ENCODE results near the gene MAPKAP1.

MAPKAP1 gene

DNA sequence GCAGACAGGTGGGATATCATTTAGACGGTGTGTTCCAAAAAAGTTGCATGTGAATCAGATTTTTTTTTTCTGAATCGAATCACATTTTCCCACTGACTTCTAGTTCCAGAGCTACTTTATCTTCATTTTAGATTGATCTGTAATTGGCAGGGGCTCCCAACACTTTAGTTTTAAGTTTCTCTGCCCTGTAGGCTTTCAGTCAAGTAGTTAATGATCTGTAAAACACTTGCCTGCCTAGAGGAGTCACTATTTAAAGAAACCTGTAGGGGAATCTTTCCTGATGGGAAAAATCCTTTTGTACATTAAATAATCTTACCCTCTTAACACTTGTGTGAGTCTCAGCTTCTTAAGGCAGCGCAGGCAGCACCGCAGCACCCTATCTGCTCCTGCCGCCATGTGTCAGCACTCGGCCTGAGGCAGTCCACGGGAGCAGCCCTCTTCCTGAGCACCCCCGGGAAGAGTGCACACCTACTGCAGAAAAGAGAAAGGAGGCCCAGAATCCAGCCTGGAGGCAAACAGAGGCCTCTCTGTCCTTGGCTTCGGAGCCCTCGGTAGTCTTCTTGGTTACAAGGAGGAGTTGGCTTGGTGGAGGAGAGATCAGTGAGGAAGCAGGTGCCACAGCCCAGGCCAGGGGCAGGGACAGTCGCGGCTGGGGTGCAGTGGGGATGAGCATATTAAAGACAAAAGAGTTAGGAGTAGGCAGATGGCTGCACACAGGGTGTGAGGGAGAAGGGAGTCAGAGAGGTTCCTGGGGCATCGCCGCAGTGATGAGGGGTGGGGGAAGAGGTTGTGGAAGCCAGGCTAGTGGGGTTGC, 236.0 kb downstream of the MAPKAP1 start:
- ATAC-seq (ENCODE audit: low read depth) (no peak), DNase-seq (ENCODE audit: low spot score) (no peak)
- H3K27me3 ChIP-seq (ENCODE audit: insufficient read depth, poor library complexity, severe bottlenecking): no peaks in the 10 kb centered on the region
- no peak overlapping the region for H3K4me3 ChIP-seq (ENCODE audit: severe bottlenecking)
- H3K36me3 ChIP-seq (ENCODE audit: low read depth): no peaks in the 10 kb centered on the region; the same call in 1 of the 2 replicates
- no peak overlapping the region for H3K27ac ChIP-seq (ENCODE audit: poor library complexity, severe bottlenecking)
- TF ChIP-seq, protein P1, sequence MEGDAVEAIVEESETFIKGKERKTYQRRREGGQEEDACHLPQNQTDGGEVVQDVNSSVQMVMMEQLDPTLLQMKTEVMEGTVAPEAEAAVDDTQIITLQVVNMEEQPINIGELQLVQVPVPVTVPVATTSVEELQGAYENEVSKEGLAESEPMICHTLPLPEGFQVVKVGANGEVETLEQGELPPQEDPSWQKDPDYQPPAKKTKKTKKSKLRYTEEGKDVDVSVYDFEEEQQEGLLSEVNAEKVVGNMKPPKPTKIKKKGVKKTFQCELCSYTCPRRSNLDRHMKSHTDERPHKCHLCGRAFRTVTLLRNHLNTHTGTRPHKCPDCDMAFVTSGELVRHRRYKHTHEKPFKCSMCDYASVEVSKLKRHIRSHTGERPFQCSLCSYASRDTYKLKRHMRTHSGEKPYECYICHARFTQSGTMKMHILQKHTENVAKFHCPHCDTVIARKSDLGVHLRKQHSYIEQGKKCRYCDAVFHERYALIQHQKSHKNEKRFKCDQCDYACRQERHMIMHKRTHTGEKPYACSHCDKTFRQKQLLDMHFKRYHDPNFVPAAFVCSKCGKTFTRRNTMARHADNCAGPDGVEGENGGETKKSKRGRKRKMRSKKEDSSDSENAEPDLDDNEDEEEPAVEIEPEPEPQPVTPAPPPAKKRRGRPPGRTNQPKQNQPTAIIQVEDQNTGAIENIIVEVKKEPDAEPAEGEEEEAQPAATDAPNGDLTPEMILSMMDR (IDR thresholded peaks at IDR 0.05; ENCODE audit: poor library complexity, severe bottlenecking): no peak
- H3K9me3 ChIP-seq (ENCODE audit: severe bottlenecking): no peaks in the 10 kb centered on the region
- no peaks in the 10 kb centered on the region for H3K4me1 ChIP-seq (ENCODE audit: insufficient read depth, poor library complexity, severe bottlenecking)

DNA sequence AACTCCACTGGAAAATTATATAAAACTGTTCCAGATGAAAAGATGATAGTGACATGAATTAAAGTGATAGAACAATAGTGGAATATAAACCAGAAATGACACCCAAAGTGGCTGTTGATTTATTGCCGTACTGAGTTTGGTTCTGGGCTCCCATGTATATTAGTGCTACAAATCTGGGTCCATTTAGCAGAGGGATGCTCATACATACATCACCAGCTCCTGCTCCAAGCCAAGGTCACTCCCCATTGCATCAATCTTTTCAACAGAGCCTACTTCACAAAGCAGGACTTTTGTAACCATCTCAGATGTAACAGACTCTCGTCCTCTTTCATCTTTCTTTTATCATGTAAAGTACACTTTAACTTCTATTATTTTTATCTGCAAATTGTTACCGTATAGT, 236.8 kb downstream of the MAPKAP1 start:
- no peak for DNase-seq (ENCODE audit: low spot score)
- H3K4me1 ChIP-seq (ENCODE audit: insufficient read depth, poor library complexity, severe bottlenecking): no peaks in the 10 kb centered on the region
- ATAC-seq (ENCODE audit: low read depth): no peak
- H3K27ac ChIP-seq (ENCODE audit: poor library complexity, severe bottlenecking): no peak overlapping the region
- no peak overlapping the region for H3K4me3 ChIP-seq (ENCODE audit: severe bottlenecking)
- no peaks in the 10 kb centered on the region for H3K27me3 ChIP-seq (ENCODE audit: insufficient read depth, poor library complexity, severe bottlenecking)
- no peaks in the 10 kb centered on the region for H3K9me3 ChIP-seq (ENCODE audit: severe bottlenecking)
- no peaks in the 10 kb centered on the region; the same call in 1 of the 2 replicates for H3K36me3 ChIP-seq (ENCODE audit: low read depth)
- TF ChIP-seq, protein P1 (IDR thresholded peaks at IDR 0.05; ENCODE audit: poor library complexity, severe bottlenecking): no peak

DNA sequence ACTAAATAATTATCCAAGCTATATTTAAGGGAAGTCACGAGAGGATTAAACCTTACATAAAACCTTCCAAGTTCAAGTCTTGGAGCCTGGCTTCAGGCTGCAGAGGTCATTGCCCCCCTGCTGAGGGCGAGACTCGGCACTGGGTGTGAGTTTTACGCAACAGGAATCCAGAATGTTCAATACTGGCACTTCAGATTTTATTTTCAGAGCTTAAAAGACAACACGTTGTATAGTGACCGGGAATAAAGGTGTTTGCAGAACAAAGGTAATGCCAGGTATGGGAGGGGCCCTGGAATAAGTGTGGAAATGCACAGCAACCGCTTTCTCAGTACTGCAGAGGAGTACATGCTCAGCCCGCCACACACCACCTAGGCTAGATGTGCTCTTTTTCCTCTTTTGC, 238.4 kb downstream of the MAPKAP1 start:
- H3K27ac ChIP-seq (ENCODE audit: poor library complexity, severe bottlenecking): no peak overlapping the region
- H3K36me3 ChIP-seq (ENCODE audit: low read depth): no peaks in the 10 kb centered on the region; the same call in 1 of the 2 replicates

GRCh38 chr9:125467116-125467740, 239.8 kb downstream of the MAPKAP1 start:
- H3K27me3 ChIP-seq (ENCODE audit: insufficient read depth, poor library complexity, severe bottlenecking): no peaks in the 10 kb centered on the region
- no peaks in the 10 kb centered on the region for H3K9me3 ChIP-seq (ENCODE audit: severe bottlenecking)
- H3K4me3 ChIP-seq (ENCODE audit: severe bottlenecking): no peak overlapping the region
- H3K36me3 ChIP-seq (ENCODE audit: low read depth): no peaks in the 10 kb centered on the region; the same call in 1 of the 2 replicates
- TF ChIP-seq, protein P1 (IDR thresholded peaks at IDR 0.05; ENCODE audit: poor library complexity, severe bottlenecking): no peak
- DNase-seq (ENCODE audit: low spot score) (no peak), ATAC-seq (ENCODE audit: low read depth) (no peak)
- no peak overlapping the region for H3K27ac ChIP-seq (ENCODE audit: poor library complexity, severe bottlenecking)
- H3K4me1 ChIP-seq (ENCODE audit: insufficient read depth, poor library complexity, severe bottlenecking): no peaks in the 10 kb centered on the region

More for the DNA sequence above, 238.4 kb downstream of the MAPKAP1 start:
- H3K4me3 ChIP-seq (ENCODE audit: severe bottlenecking): no peak overlapping the region
- H3K9me3 ChIP-seq (ENCODE audit: severe bottlenecking): no peaks in the 10 kb centered on the region
- no peak for DNase-seq (ENCODE audit: low spot score)
- TF ChIP-seq, protein P1 (IDR thresholded peaks at IDR 0.05; ENCODE audit: poor library complexity, severe bottlenecking): no peak
- ATAC-seq (ENCODE audit: low read depth): no peak
- H3K4me1 ChIP-seq (ENCODE audit: insufficient read depth, poor library complexity, severe bottlenecking): no peaks in the 10 kb centered on the region
- H3K27me3 ChIP-seq (ENCODE audit: insufficient read depth, poor library complexity, severe bottlenecking): no peaks in the 10 kb centered on the region
